Naive thymus-derived CD4-positive, alpha-beta T cell (primary cell): Measurements from ENCODE around the gene BTRC. TPM values are rescaled to one million over a fixed set of nuclear protein-coding genes. Genes with fewer than 3 reads are reported as not detected.

Source experiments
- ATAC-seq: fragments of 150-1000 bp; cut with Tn5 transposase; 2 replicates; pipeline ENCODE4 v1.10.0; 2021; ENCODE audit warnings: mild to moderate bottlenecking, moderate library complexity
- CTCF ChIA-PET: fragments of 350-600 bp; sonication (Branson Sonifier 250); formaldehyde crosslinking; loops from one replicate; lab custom pipeline; 2021; ENCODE audit warnings: antibody characterized with exemption; lab: Charles Lee
- POLR2A ChIA-PET: fragments of 350-600 bp; sonication (Branson Sonifier 250); formaldehyde crosslinking; loops from one replicate; lab custom pipeline; 2021; ENCODE audit warnings: antibody characterized with exemption, inconsistent platforms; lab: Charles Lee
- DNase-seq, 9 donors: peaks; one replicate each; pipeline versions ENCODE4 v3.0.0 to v3.0.0-alpha.2; 2020 to 2022; ENCODE audit warnings: mixed read lengths in 1 of 9
- H3K27ac ChIP-seq: one replicate; pipeline ENCODE4 v1.7.0; 2013; ENCODE audit warnings: mild to moderate bottlenecking, low read depth, low read length, moderate library complexity
- H3K27me3 ChIP-seq, 2 donors: one replicate each; pipeline ENCODE4 v1.7.0; 2013; ENCODE audit warnings: low read length in 2 of 2, mild to moderate bottlenecking in 2 of 2, moderate library complexity in 2 of 2; ENCODE audit not compliant: control insufficient read depth in 2 of 2, insufficient read depth in 2 of 2
- H3K36me3 ChIP-seq, 3 experiments: 1 replicate in 2 of 3; 2 replicates in 1 of 3; pipeline ENCODE4 v1.7.0; 2013; ENCODE audit warnings: low read length in 3 of 3, mild to moderate bottlenecking in 3 of 3, moderate library complexity in 1 of 3; ENCODE audit not compliant: insufficient read depth in 3 of 3, control insufficient read depth in 2 of 3
- H3K4me1 ChIP-seq, 2 donors: one replicate each; pipeline ENCODE4 v1.7.0; 2013; ENCODE audit warnings: low read length in 2 of 2, mild to moderate bottlenecking in 2 of 2, moderate library complexity in 1 of 2; ENCODE audit not compliant: control insufficient read depth in 2 of 2, insufficient read depth in 2 of 2
- H3K4me3 ChIP-seq: 2 replicates; pipeline ENCODE4 v1.7.0; 2013; ENCODE audit warnings: mild to moderate bottlenecking, low read length
- H3K9me3 ChIP-seq, 3 experiments: 1 replicate in 2 of 3; 2 replicates in 1 of 3; pipeline ENCODE4 v1.7.0; 2013; ENCODE audit warnings: low read length in 3 of 3; ENCODE audit not compliant: control insufficient read depth in 2 of 3
- H3K27ac Mint-ChIP-seq, 9 donors: one replicate each; pipeline ENCODE4 v1.8.0; 2020 to 2022; ENCODE audit warnings: mixed read lengths in 9 of 9, mild to moderate bottlenecking in 8 of 9, moderate library complexity in 5 of 9, inconsistent platforms in 2 of 9
- H3K27me3 Mint-ChIP-seq, 5 donors: one replicate each; pipeline ENCODE4 v1.8.0; 2021 to 2022; ENCODE audit warnings: mixed read lengths in 5 of 5, mild to moderate bottlenecking in 1 of 5
- H3K36me3 Mint-ChIP-seq, 5 donors: one replicate each; pipeline ENCODE4 v1.8.0; 2020 to 2022; ENCODE audit warnings: mixed read lengths in 5 of 5, mild to moderate bottlenecking in 3 of 5, inconsistent platforms in 1 of 5
- H3K4me1 Mint-ChIP-seq, 7 donors: one replicate each; pipeline ENCODE4 v1.8.0; 2020 to 2022; ENCODE audit warnings: mixed read lengths in 7 of 7, mild to moderate bottlenecking in 3 of 7, inconsistent platforms in 1 of 7
- H3K4me3 Mint-ChIP-seq, 10 donors: one replicate each; pipeline ENCODE4 v1.8.0; 2020 to 2022; ENCODE audit warnings: mild to moderate bottlenecking in 10 of 10, mixed read lengths in 10 of 10, moderate library complexity in 6 of 10, inconsistent platforms in 2 of 10
- H3K9me3 Mint-ChIP-seq, 11 donors: one replicate each; pipeline ENCODE4 v1.8.0; 2020 to 2022; ENCODE audit warnings: mixed read lengths in 11 of 11, mild to moderate bottlenecking in 4 of 11, inconsistent platforms in 1 of 11, moderate library complexity in 1 of 11
- intact Hi-C, 2 donors: fragments of 100-400 bp; cut with micrococcal nuclease; formaldehyde crosslinking; loops; one replicate each; pipeline ENCODE4 v1.15.1; 2023
- polyA plus RNA-seq, 2 donors: library from polyadenylated mRNA; unstranded; fragments of 300-500 nt; fragmentation: Illumina TruSeq; gene quantifications; one replicate each; pipeline ENCODE4 v1.2.3, GENCODE V29; 2021
- total RNA-seq, 6 experiments: library from RNA in 5 of 6; stranded (reverse) in 5 of 6; gene quantifications; 1 replicate in 5 of 6; 2 replicates in 1 of 6; pipeline ENCODE4 v1.2.3 and lab custom pipeline; 2021 to 2026

Gene BTRC
- total and polyA plus RNA-seq, 7 experiments from 2014 or later, result 12.8 to 26.1 (median 16.8) TPM

- peaks cover 0 to 4% (median 0%) of the 10 kb centered on the region in 5 donors for H3K27me3 Mint-ChIP-seq
- CTCF ChIA-PET, result no interaction called here
- POLR2A ChIA-PET, result no interaction called here
Measured at GRCh38 chr10:101492814-101493213, 138.8 kb downstream of the BTRC start.

GRCh38 chr10:101493249-101493648 lies 139.3 kb downstream of the BTRC start:
- no peaks in the 10 kb centered on the region for H3K36me3 ChIP-seq
- H3K36me3 Mint-ChIP-seq, result peaks cover 0 to 17% (median 4%) of the 10 kb centered on the region in 5 donors
- intact Hi-C loops, result no loop called here
- H3K9me3 Mint-ChIP-seq, result no peaks in the 10 kb centered on the region
- DNase-seq (no peak), ATAC-seq (no peak)
- H3K4me1 Mint-ChIP-seq, result peaks cover 1 to 12% (median 6%) of the 10 kb centered on the region in 7 donors
- POLR2A ChIA-PET, result interaction anchor here (1.4 kb wide), 1 partner anchor 9 kb away, joined by 4 read pairs; no protein-coding TSS in a partner anchor
- H3K27ac Mint-ChIP-seq, result no peak overlapping the region
- H3K4me3 ChIP-seq, result no peak overlapping the region
- H3K27me3 ChIP-seq, result no peaks in the 10 kb centered on the region
- peaks cover 0 to 2% (median 0%) of the 10 kb centered on the region in 5 donors for H3K27me3 Mint-ChIP-seq
- H3K27ac ChIP-seq, result no peak overlapping the region
- no peak overlapping the region for H3K4me3 Mint-ChIP-seq
- CTCF ChIA-PET, result no interaction called here
- no peaks in the 10 kb centered on the region for H3K9me3 ChIP-seq
- no peaks in the 10 kb centered on the region for H3K4me1 ChIP-seq

More at GRCh38 chr10:101492814-101493213, 138.8 kb downstream of the BTRC start:
- H3K27me3 ChIP-seq, result no peaks in the 10 kb centered on the region
- Mint-ChIP-seq H3K9me3 (no peaks in the 10 kb centered on the region), H3K36me3 (peaks cover 0 to 17% (median 4%) of the 10 kb centered on the region in 5 donors), H3K27ac (no peak overlapping the region), H3K4me3 (no peak overlapping the region), H3K4me1 (peaks cover 3 to 12% (median 8%) of the 10 kb centered on the region in 7 donors)
- DNase-seq (no peak), ATAC-seq (no peak)
- H3K9me3 ChIP-seq, result no peaks in the 10 kb centered on the region
- H3K4me3 ChIP-seq, result no peak overlapping the region
- H3K36me3 ChIP-seq, result no peaks in the 10 kb centered on the region
- no peaks in the 10 kb centered on the region for H3K4me1 ChIP-seq
- intact Hi-C loops, result no loop called here
- no peak overlapping the region for H3K27ac ChIP-seq

DNA sequence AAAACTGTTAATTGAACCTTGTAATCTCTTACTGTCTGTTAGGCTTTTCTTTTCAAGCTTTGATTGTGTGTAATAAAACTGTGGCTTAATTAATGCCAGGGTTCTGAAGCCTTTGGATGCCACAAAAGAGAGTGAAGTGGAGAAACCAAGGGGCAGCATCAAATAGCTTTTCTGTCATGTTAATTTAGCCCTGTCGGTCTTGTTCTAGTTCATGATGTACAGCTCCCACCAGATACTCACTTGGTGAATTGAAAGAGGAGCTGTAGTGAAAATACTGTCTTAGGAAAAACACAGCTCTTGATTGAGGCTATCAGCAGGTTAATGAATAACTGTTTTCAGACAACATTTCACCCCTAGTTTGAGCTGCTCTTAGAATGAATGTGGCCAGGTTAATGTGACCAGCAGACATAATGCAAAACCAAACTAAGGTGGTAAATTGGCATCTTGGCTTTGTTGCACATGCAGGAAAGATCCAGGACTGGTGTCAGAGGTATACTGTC lies 139.9 kb downstream of the BTRC start:
- Histone ChIP-seq H3K27ac (no peak overlapping the region), H3K36me3 (no peaks in the 10 kb centered on the region), H3K9me3 (no peaks in the 10 kb centered on the region), H3K4me3 (no peak overlapping the region), H3K27me3 (no peaks in the 10 kb centered on the region), H3K4me1 (no peaks in the 10 kb centered on the region)
- Mint-ChIP-seq H3K4me3 (no peak overlapping the region), H3K27ac (no peak overlapping the region), H3K36me3 (peaks cover 0 to 17% (median 4%) of the 10 kb centered on the region in 5 donors), H3K4me1 (peaks cover 1 to 12% (median 5%) of the 10 kb centered on the region in 7 donors), H3K27me3 (peaks cover 0 to 1% (median 0%) of the 10 kb centered on the region in 5 donors), H3K9me3 (no peaks in the 10 kb centered on the region)
- CTCF ChIA-PET, result no interaction called here
- DNase-seq (no peak), ATAC-seq (no peak)
- POLR2A ChIA-PET, result interaction anchor here (1.4 kb wide), 1 partner anchor 9 kb away, joined by 4 read pairs; no protein-coding TSS in a partner anchor
- intact Hi-C loops, result no loop called here

DNA sequence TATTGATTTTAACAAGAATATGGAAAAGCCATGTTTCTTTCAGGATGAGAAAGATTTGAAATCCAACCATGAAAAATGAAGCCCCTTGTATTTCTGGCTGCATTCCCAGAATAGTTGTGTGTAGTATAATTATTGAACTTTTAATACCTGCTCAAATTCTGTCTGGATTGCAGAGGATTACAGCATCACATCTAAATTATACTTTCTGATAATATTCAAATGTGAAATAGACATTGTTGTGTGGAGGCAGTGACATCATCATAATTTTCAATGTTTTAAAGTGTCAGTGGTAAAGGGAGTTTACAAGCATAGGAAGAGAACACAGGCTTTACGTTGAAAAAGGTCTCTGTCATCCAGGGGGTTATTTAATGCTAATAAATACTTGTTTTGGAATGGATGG lies 140.7 kb downstream of the BTRC start:
- no peaks in the 10 kb centered on the region for H3K27me3 Mint-ChIP-seq
- ChIA-PET CTCF (no interaction called here), POLR2A (interaction anchor here (0.7 to 1.4 kb wide), 2 partner anchors 8 to 16 kb away, joined by 4 read pairs; no protein-coding TSS in a partner anchor)
- H3K27ac Mint-ChIP-seq, result no peak overlapping the region
- no peaks in the 10 kb centered on the region for H3K27me3 ChIP-seq
- H3K36me3 Mint-ChIP-seq, result peaks cover 0 to 20% (median 4%) of the 10 kb centered on the region in 5 donors
- no peaks in the 10 kb centered on the region for H3K36me3 ChIP-seq
- peaks cover 1 to 12% (median 4%) of the 10 kb centered on the region in 7 donors for H3K4me1 Mint-ChIP-seq
- H3K4me1 ChIP-seq, result no peaks in the 10 kb centered on the region
- DNase-seq, result no peak
- H3K9me3 ChIP-seq, result no peaks in the 10 kb centered on the region
- H3K27ac ChIP-seq, result no peak overlapping the region
- H3K4me3 Mint-ChIP-seq, result no peak overlapping the region
- ATAC-seq, result no peak
- no peaks in the 10 kb centered on the region for H3K9me3 Mint-ChIP-seq
- intact Hi-C loops, result no loop called here
- H3K4me3 ChIP-seq, result no peak overlapping the region

- Mint-ChIP-seq H3K27me3 (no peaks in the 10 kb centered on the region), H3K27ac (no peak overlapping the region), H3K36me3 (peaks cover 0 to 18% (median 7%) of the 10 kb centered on the region in 5 donors), H3K9me3 (no peaks in the 10 kb centered on the region), H3K4me3 (no peak overlapping the region), H3K4me1 (peaks cover 0 to 9% (median 4%) of the 10 kb centered on the region in 7 donors)
- no peaks in the 10 kb centered on the region for H3K27me3 ChIP-seq
- ATAC-seq (no peak), DNase-seq (no peak)
- no peaks in the 10 kb centered on the region for H3K36me3 ChIP-seq
- H3K4me1 ChIP-seq, result no peaks in the 10 kb centered on the region
- ChIA-PET CTCF (no interaction called here), POLR2A (no interaction called here)
- H3K27ac ChIP-seq, result no peak overlapping the region
- no peaks in the 10 kb centered on the region for H3K9me3 ChIP-seq
- no peak overlapping the region for H3K4me3 ChIP-seq
- intact Hi-C loops, result no loop called here
Measured at GRCh38 chr10:101495324-101495925, 141.5 kb downstream of the BTRC start.

DNA sequence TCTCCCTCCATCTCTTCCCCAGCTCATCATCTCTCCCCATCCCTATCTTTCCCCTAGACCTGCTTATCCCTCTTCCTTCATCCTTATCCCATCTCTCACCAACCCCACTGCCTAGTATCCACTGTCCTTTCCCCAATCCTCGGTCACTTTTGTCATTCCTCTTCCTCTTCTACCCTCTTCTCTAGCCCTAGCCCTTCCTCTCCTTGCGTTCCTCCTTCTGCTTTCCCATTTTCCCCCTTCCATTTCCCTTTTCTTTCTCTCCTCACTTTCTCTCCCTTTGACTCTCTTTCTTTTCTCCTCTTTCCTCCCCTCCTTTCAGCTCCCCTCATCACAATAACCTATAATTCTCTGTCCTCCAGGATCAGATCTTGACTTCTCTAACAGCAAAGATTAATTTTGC lies 150.5 kb downstream of the BTRC start:
- Histone ChIP-seq H3K4me1 (no peaks in the 10 kb centered on the region), H3K27me3 (no peaks in the 10 kb centered on the region), H3K27ac (no peak overlapping the region), H3K36me3 (no peaks in the 10 kb centered on the region), H3K4me3 (no peak overlapping the region), H3K9me3 (no peaks in the 10 kb centered on the region)
- H3K4me3 Mint-ChIP-seq, result no peak overlapping the region
- CTCF ChIA-PET, result no interaction called here
- no peak overlapping the region for H3K27ac Mint-ChIP-seq
- no peak for ATAC-seq
- POLR2A ChIA-PET, result no interaction called here
- H3K27me3 Mint-ChIP-seq, result peaks cover 0 to 9% (median 0%) of the 10 kb centered on the region in 5 donors
- H3K36me3 Mint-ChIP-seq, result peaks cover 0 to 10% (median 3%) of the 10 kb centered on the region in 5 donors
- H3K4me1 Mint-ChIP-seq, result peaks cover 0 to 10% (median 0%) of the 10 kb centered on the region in 7 donors
- no peaks in the 10 kb centered on the region for H3K9me3 Mint-ChIP-seq
- intact Hi-C loops, result no loop called here
- DNase-seq, result no peak
